Measurements from ENCODE around the gene YIF1A. TPM values are rescaled to one million over a fixed set of nuclear protein-coding genes. Genes with fewer than 3 reads are reported as not detected.

Gene YIF1A
- total RNA-seq, 4 donors from 2014 or later: 77.7 to 168 (median 118) TPM

GRCh38 chr11:66293777-66294625 lies 5.1 kb upstream of the YIF1A start:
- intact Hi-C loops (cut with DNase I): no loop called here
- peaks cover 4% of the 10 kb centered on the region for H3K27me3 ChIP-seq
- 76 to 79% methylated on average over 9 to 20 of the region's 30 CpGs for WGBS, 2 donors

GRCh38 chr11:66293352-66293751 lies 4.4 kb upstream of the YIF1A start:
- no peak overlapping the region for H3K4me3 ChIP-seq (replicated peaks in 1 of 3)
- no peak for DNase-seq
- peaks cover 11 to 13% of the 10 kb centered on the region in 2 donors for H3K4me1 ChIP-seq
- no peak for TF ChIP-seq CTCF (IDR thresholded peaks at IDR 0.05)
- TF ChIP-seq POLR2A (IDR thresholded peaks at IDR 0.05): no peak
- no peaks in the 10 kb centered on the region for H3K36me3 ChIP-seq
- intact Hi-C loops (cut with DNase I): no loop called here
- 69 to 77% methylated on average over 4 of the region's 4 CpGs for WGBS, 2 donors
- H3K9me3 ChIP-seq: no peaks in the 10 kb centered on the region
- H3K27me3 ChIP-seq: peaks cover 4% of the 10 kb centered on the region
- no peak overlapping the region for H3K27ac ChIP-seq

More at GRCh38 chr11:66293777-66294625, 5.1 kb upstream of the YIF1A start:
- TF ChIP-seq CTCF (IDR thresholded peaks at IDR 0.05) (no peak), POLR2A (IDR thresholded peaks at IDR 0.05) (no peak)
- Histone ChIP-seq H3K4me1 (peaks cover 10 to 13% of the 10 kb centered on the region in 2 donors), H3K27ac (no peak overlapping the region), H3K9me3 (no peaks in the 10 kb centered on the region), H3K4me3 (replicated peaks in 1 of 3) (no peak overlapping the region), H3K36me3 (no peaks in the 10 kb centered on the region)
- DNase-seq: no peak

GRCh38 chr11:66292543-66293332 lies 3.8 kb upstream of the YIF1A start:
- no peak overlapping the region for H3K4me3 ChIP-seq (replicated peaks in 1 of 3)
- no peak overlapping the region for H3K27ac ChIP-seq
- H3K4me1 ChIP-seq: peaks cover 17 to 20% of the 10 kb centered on the region in 2 donors
- WGBS, 2 donors: 49 to 53% methylated on average over 15 to 17 of the region's 17 CpGs
- DNase-seq: no peak
- H3K9me3 ChIP-seq: no peaks in the 10 kb centered on the region
- TF ChIP-seq CTCF (IDR thresholded peaks at IDR 0.05) (no peak), POLR2A (IDR thresholded peaks at IDR 0.05) (no peak)
- H3K36me3 ChIP-seq: no peaks in the 10 kb centered on the region
- H3K27me3 ChIP-seq: peaks cover 4% of the 10 kb centered on the region
- intact Hi-C loops (cut with DNase I): no loop called here

GRCh38 chr11:66291706-66292542 lies 3.0 kb upstream of the YIF1A start, which contains the start of gene TMEM151A:
Gene TMEM151A (plus strand): TSS chr11:66291894. CDS start chr11:66292014, 120 bp downstream.
- Histone ChIP-seq H3K4me1 (peaks cover 22% of the 10 kb centered on the region in 2 donors), H3K27ac (no peak within 1 kb of the TSS), H3K36me3 (no peaks in the 10 kb centered on the region), H3K9me3 (no peaks in the 10 kb centered on the region), H3K27me3 (peaks cover 4% of the 10 kb centered on the region), H3K4me3 (replicated peaks in 1 of 3) (peak within 1 kb of the TSS in 1 of 3 donors; percentile 36)
- no peak for DNase-seq
- no peak for TF ChIP-seq POLR2A (IDR thresholded peaks at IDR 0.05)
- TF ChIP-seq CTCF (IDR thresholded peaks at IDR 0.05): no peak
- intact Hi-C loops (cut with DNase I): no loop called here
- WGBS, 2 donors: 14 to 60% methylated on average over 1 to 6 of the region's 95 CpGs
